Measurements from ENCODE around the gene DGLUCY. TPM values are rescaled to one million over a fixed set of nuclear protein-coding genes. Genes with fewer than 3 reads are reported as not detected.

Gene DGLUCY
- total and polyA plus RNA-seq, 4 donors = 17.9 to 58.1 (median 24.9) TPM

DNA sequence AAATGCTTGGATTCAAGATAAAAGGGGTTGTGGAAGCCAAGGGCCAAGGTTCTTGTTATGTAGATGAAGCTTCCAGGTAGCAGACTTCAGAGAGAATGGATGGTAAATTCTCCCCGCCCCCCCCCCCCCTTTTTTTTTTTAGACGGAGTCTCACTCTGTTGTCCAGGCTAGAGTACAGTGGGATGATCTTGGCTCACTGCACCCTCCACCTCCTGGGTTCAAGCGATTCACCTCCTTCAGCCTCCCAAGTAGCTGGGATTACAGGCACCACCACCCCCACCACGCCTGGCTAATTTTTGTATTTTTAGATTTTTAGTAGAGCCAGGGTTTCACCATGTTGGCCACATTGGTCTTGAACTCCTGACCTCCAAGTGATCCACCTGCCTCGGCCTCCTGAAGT is 4.1 kb downstream of the DGLUCY start:
- H3K9ac ChIP-seq (ENCODE audit: low read depth in 1 of 2, low read length in 2 of 2) = no peak overlapping the region
- WGBS = 92% methylated on average over 5 of the region's 5 CpGs
- peaks cover 0 to 5% (median 1%) of the 10 kb centered on the region in 4 donors for H3K36me3 ChIP-seq (ENCODE audit: control insufficient read depth in 4 of 4, insufficient read depth in 3 of 4, low read depth in 1 of 4, low read length in 3 of 4)
- peaks cover 13 to 40% (median 31%) of the 10 kb centered on the region in 4 donors for H3K4me1 ChIP-seq (ENCODE audit: control insufficient read depth in 4 of 4, insufficient read depth in 4 of 4, low read length in 3 of 4)
- no peak overlapping the region for H3K4me3 ChIP-seq (ENCODE audit: low read depth in 1 of 3, low read length in 3 of 3)
- DNase-seq (ENCODE audit: low spot score) = no peak
- no peaks in the 10 kb centered on the region for H3K27me3 ChIP-seq (ENCODE audit: control insufficient read depth in 4 of 4, insufficient read depth in 4 of 4, low read length in 3 of 4)
- H3K27ac ChIP-seq (ENCODE audit: low read depth in 1 of 2, low read length in 2 of 2) = no peak overlapping the region
- H3K9me3 ChIP-seq (ENCODE audit: control insufficient read depth in 4 of 4, low read length in 3 of 4) = no peaks in the 10 kb centered on the region
- no peak for TF ChIP-seq HNF4G (IDR thresholded peaks at IDR 0.05)

DNA sequence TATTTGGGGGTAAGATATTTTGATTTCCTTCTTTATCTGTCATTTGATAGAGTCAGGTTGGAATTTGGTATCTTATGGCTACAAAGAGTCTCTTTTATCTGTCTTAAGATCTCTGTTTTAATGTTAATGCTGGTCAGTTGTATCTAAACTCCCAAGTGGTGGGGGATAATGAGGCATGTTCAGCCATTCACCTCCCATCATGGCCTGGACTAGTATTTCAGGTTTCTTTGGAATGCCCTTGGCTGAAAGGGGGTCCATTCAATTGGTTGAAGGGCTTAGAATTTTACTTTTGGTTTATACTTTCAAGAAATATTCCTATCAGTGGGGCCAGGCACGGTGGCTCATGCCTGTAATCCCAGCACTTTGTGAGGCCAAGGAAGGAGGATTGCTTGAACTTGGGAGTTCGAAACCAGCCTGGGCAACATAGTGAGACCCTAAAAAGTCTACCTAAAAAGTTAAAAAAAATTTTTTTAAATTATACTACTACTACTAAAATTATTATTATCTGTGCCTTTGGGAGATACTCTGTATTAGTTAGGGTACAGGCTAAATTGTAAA is 4.7 kb downstream of the DGLUCY start:
- H3K9me3 ChIP-seq (ENCODE audit: control insufficient read depth in 4 of 4, low read length in 3 of 4) = no peaks in the 10 kb centered on the region
- H3K36me3 ChIP-seq (ENCODE audit: control insufficient read depth in 4 of 4, insufficient read depth in 3 of 4, low read depth in 1 of 4, low read length in 3 of 4) = peaks cover 0 to 5% (median 1%) of the 10 kb centered on the region in 4 donors
- no peak overlapping the region for H3K27ac ChIP-seq (ENCODE audit: low read depth in 1 of 2, low read length in 2 of 2)
- no peak overlapping the region for H3K9ac ChIP-seq (ENCODE audit: low read depth in 1 of 2, low read length in 2 of 2)
- TF ChIP-seq EGR1 (IDR thresholded peaks at IDR 0.05; ENCODE audit: low read depth in 2 of 2) (no peak), HNF4A (conservative IDR thresholded peaks at IDR 0.05) (no peak), FOXA2 (IDR thresholded peaks at IDR 0.05) (no peak), SP1 (IDR thresholded peaks at IDR 0.05) (no peak), RAD21 (IDR thresholded peaks at IDR 0.05) (no peak), NR2F2 (IDR thresholded peaks at IDR 0.05) (no peak), JUND (IDR thresholded peaks at IDR 0.05) (no peak)
- no peak overlapping the region for H3K4me3 ChIP-seq (ENCODE audit: low read depth in 1 of 3, low read length in 3 of 3)
- H3K4me1 ChIP-seq (ENCODE audit: control insufficient read depth in 4 of 4, insufficient read depth in 4 of 4, low read length in 3 of 4) = peaks cover 13 to 35% (median 27%) of the 10 kb centered on the region in 4 donors
- WGBS = 98% methylated on average over 2 of the region's 2 CpGs
- no peaks in the 10 kb centered on the region for H3K27me3 ChIP-seq (ENCODE audit: control insufficient read depth in 4 of 4, insufficient read depth in 4 of 4, low read length in 3 of 4)
- DNase-seq (ENCODE audit: low spot score) = no peak

DNA sequence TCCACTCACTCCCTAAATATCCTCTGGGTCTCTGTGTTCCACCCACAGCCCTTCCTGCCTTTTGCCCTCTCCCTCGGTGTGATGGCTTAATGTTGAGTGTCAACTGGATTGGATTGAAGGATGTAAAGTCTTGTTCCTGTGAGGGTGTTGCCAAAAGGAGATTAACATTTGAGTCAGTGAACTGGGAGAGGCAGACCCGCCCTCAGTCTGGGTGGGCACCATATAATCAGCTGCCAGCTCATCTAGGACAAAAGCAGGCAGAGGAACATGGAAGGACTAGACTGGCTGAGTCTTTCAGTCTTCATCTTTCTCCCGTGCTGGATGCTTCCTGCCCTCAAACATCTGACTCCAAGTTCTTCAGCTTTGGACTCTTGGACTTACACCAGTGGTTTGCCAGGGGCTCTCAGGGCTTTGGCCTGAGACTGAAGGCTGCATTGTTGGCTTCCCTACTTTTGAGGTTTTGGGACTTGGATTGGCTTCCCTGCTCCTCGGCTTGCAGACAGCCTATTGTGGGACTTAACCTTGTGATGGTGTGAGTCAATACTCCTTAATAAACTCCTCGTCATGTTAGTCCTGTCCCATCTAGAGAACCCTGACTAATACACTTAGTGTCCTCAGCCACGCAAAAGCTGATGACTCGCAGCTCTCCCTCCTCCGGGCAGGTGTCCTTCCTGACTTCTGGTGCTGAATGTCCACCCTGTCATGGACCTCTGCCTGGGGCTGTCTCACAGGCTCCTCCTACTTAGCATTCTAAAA is 5.9 kb downstream of the DGLUCY start:
- Histone ChIP-seq H3K36me3 (ENCODE audit: control insufficient read depth in 4 of 4, insufficient read depth in 3 of 4, low read depth in 1 of 4, low read length in 3 of 4) (peaks cover 0 to 5% (median 1%) of the 10 kb centered on the region in 4 donors), H3K4me1 (ENCODE audit: control insufficient read depth in 4 of 4, insufficient read depth in 4 of 4, low read length in 3 of 4) (peaks cover 15 to 34% (median 30%) of the 10 kb centered on the region in 4 donors), H3K9me3 (ENCODE audit: control insufficient read depth in 4 of 4, low read length in 3 of 4) (no peaks in the 10 kb centered on the region), H3K4me3 (ENCODE audit: low read depth in 1 of 3, low read length in 3 of 3) (no peak overlapping the region), H3K9ac (ENCODE audit: low read depth in 1 of 2, low read length in 2 of 2) (no peak overlapping the region), H3K27ac (ENCODE audit: low read depth in 1 of 2, low read length in 2 of 2) (no peak overlapping the region), H3K27me3 (ENCODE audit: control insufficient read depth in 4 of 4, insufficient read depth in 4 of 4, low read length in 3 of 4) (no peaks in the 10 kb centered on the region)
- no peak for DNase-seq (ENCODE audit: low spot score)
- TF ChIP-seq RAD21 (IDR thresholded peaks at IDR 0.05) = no peak
- TF ChIP-seq TAF1 (conservative IDR thresholded peaks at IDR 0.05) = no peak
- TF ChIP-seq, protein P1, sequence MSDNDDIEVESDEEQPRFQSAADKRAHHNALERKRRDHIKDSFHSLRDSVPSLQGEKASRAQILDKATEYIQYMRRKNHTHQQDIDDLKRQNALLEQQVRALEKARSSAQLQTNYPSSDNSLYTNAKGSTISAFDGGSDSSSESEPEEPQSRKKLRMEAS (IDR thresholded peaks at IDR 0.05) = no peak
- no peak for TF ChIP-seq YY1 (IDR thresholded peaks at IDR 0.05)
- no peak for TF ChIP-seq HNF4A (conservative IDR thresholded peaks at IDR 0.05)
- TF ChIP-seq FOXA1 (IDR thresholded peaks at IDR 0.05) = no peak
- TF ChIP-seq RXRA (IDR thresholded peaks at IDR 0.05) = no peak
- TF ChIP-seq, protein P2, sequence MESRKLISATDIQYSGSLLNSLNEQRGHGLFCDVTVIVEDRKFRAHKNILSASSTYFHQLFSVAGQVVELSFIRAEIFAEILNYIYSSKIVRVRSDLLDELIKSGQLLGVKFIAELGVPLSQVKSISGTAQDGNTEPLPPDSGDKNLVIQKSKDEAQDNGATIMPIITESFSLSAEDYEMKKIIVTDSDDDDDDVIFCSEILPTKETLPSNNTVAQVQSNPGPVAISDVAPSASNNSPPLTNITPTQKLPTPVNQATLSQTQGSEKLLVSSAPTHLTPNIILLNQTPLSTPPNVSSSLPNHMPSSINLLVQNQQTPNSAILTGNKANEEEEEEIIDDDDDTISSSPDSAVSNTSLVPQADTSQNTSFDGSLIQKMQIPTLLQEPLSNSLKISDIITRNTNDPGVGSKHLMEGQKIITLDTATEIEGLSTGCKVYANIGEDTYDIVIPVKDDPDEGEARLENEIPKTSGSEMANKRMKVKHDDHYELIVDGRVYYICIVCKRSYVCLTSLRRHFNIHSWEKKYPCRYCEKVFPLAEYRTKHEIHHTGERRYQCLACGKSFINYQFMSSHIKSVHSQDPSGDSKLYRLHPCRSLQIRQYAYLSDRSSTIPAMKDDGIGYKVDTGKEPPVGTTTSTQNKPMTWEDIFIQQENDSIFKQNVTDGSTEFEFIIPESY (IDR thresholded peaks at IDR 0.05) = no peak
- no peak for TF ChIP-seq SP1 (IDR thresholded peaks at IDR 0.05)
- WGBS = 81% methylated on average over 8 of the region's 8 CpGs

Data from liver (tissue), 9 donors.